Progenitor cell of endocrine pancreas (in vitro differentiated cells): Measurements from ENCODE around the gene TYROBP. TPM values are rescaled to one million over a fixed set of nuclear protein-coding genes. Genes with fewer than 3 reads are reported as not detected.

Experiments used
- DNase-seq: peaks from one replicate; pipeline ENCODE4 v3.0.0; 2021; ENCODE audit warnings: low spot score; ENCODE audit not compliant: unreplicated experiment
- H3K27ac Mint-ChIP-seq: 2 replicates; pipeline ENCODE4 v1.8.0; 2021; ENCODE audit warnings: mild to moderate bottlenecking, moderate library complexity, mixed read lengths
- H3K27me3 Mint-ChIP-seq: 2 replicates; pipeline ENCODE4 v1.8.0; 2021; ENCODE audit warnings: mixed read lengths
- H3K36me3 Mint-ChIP-seq: 2 replicates; pipeline ENCODE4 v1.8.0; 2022; ENCODE audit warnings: mixed read lengths; ENCODE audit not compliant: insufficient read depth
- H3K4me1 Mint-ChIP-seq: 2 replicates; pipeline ENCODE4 v1.8.0; 2021; ENCODE audit warnings: low read depth, mixed read lengths
- H3K4me3 Mint-ChIP-seq: 2 replicates; pipeline ENCODE4 v1.8.0; 2021; ENCODE audit warnings: low read depth, mild to moderate bottlenecking, moderate library complexity, mixed read lengths
- H3K9me3 Mint-ChIP-seq: 2 replicates; pipeline ENCODE4 v1.8.0; 2021; ENCODE audit warnings: low read depth, mixed read lengths
- CTCF ChIP-seq: fragments of 200-600 bp; sonication (generic); IDR thresholded peaks from one replicate; pipeline ENCODE4 v1.5.0; 2021; ENCODE audit warnings: antibody characterized with exemption, mild to moderate bottlenecking; ENCODE audit not compliant: unreplicated experiment
- total RNA-seq: library from RNA; stranded (reverse); gene quantifications from 2 replicates; pipeline ENCODE4 v1.2.1, GENCODE V29; 2021

TYROBP gene
- total RNA-seq, 1 donor from 2014 or later = not detected

- H3K27ac Mint-ChIP-seq = peak within 1 kb of the TSS; percentile 96
- no peaks in the 10 kb centered on the region for H3K9me3 Mint-ChIP-seq
- H3K4me3 Mint-ChIP-seq = peak within 1 kb of the TSS; percentile 95
- peaks cover 11% of the 10 kb centered on the region for H3K36me3 Mint-ChIP-seq
- H3K4me1 Mint-ChIP-seq = peaks cover 56% of the 10 kb centered on the region
- peaks cover 22% of the 10 kb centered on the region for H3K27me3 Mint-ChIP-seq
- DNase-seq = peak; percentile 58
- no peak for TF ChIP-seq CTCF
These were observed 51.4 kb downstream of the TYROBP start, which contains the start of gene KIRREL2 for GRCh38 chr19:35856546-35857149. TSS of gene KIRREL2 (plus strand) at chr19:35856911. CDS start at chr19:35857120, 209 bp downstream.

Other genes with a start within 250 kb of the TYROBP start
- not detected in 2 replicates for gene UPK1A, start 241.8 kb downstream of the TYROBP start, total RNA-seq
- not detected in 2 replicates for gene ZBTB32, start 203.7 kb downstream of the TYROBP start, total RNA-seq
- gene KMT2B, start 190.3 kb downstream of the TYROBP start, total RNA-seq = 65.0 and 70.2 TPM in 2 replicates
- gene IGFLR1, start 165.8 kb downstream of the TYROBP start, total RNA-seq = 5.1 TPM in 2 replicates
- 35.5 and 37.4 TPM in 2 replicates for gene U2AF1L4, start 162.9 kb downstream of the TYROBP start, total RNA-seq
- 81.4 and 83.8 TPM in 2 replicates for gene PSENEN, start 162.6 kb downstream of the TYROBP start, total RNA-seq
- 12.7 and 13.1 TPM in 2 replicates for gene LIN37, start 159.7 kb downstream of the TYROBP start, total RNA-seq
- 0.33 TPM in 1 of 2 replicates, not detected in the other for gene HSPB6, start 151.3 kb downstream of the TYROBP start, total RNA-seq
- gene PROSER3, start 150.1 kb downstream of the TYROBP start, total RNA-seq = 58.6 and 62.3 TPM in 2 replicates
- 46.3 and 54.3 TPM in 2 replicates for gene ARHGAP33, start 132.7 kb downstream of the TYROBP start, total RNA-seq
- gene PRODH2, start 95.5 kb downstream of the TYROBP start, total RNA-seq = 5.3 TPM in 2 replicates
- gene NPHS1, start 55.8 kb downstream of the TYROBP start, total RNA-seq = 15.7 and 17.5 TPM in 2 replicates
- gene KIRREL2, start 51.4 kb downstream of the TYROBP start, total RNA-seq = 97.5 and 100.0 TPM in 2 replicates
- 134 and 135 TPM in 2 replicates for gene APLP1, start 39.7 kb downstream of the TYROBP start, total RNA-seq
- 11.4 and 13.9 TPM in 2 replicates for gene NFKBID, start 7.8 kb downstream of the TYROBP start, total RNA-seq
- 1.6 TPM in 1 of 2 replicates, not detected in the other for gene HCST, start 5.8 kb downstream of the TYROBP start, total RNA-seq
- 31.0 and 31.5 TPM in 2 replicates for gene LRFN3, start 28.1 kb upstream of the TYROBP start, total RNA-seq
- gene SDHAF1, start 86.9 kb upstream of the TYROBP start, total RNA-seq = 13.3 and 14.4 TPM in 2 replicates
- gene SYNE4, start 100.5 kb upstream of the TYROBP start, total RNA-seq = 32.8 and 33.2 TPM in 2 replicates
- 32.9 and 36.8 TPM in 2 replicates for gene ALKBH6, start 105.9 kb upstream of the TYROBP start, total RNA-seq
- 16.2 and 17.9 TPM in 2 replicates for gene CLIP3, start 124.6 kb upstream of the TYROBP start, total RNA-seq
- gene THAP8, start 146.0 kb upstream of the TYROBP start, total RNA-seq = 10.1 and 10.4 TPM in 2 replicates
- 9.2 and 10.6 TPM in 2 replicates for gene WDR62, start 146.6 kb upstream of the TYROBP start, total RNA-seq
- 0.47 TPM in 1 of 2 replicates, not detected in the other for gene OVOL3, start 202.8 kb upstream of the TYROBP start, total RNA-seq
- gene POLR2I, start 206.6 kb upstream of the TYROBP start, total RNA-seq = 84.8 and 85.8 TPM in 2 replicates
- 138 and 148 TPM in 2 replicates for gene TBCB, start 207.2 kb upstream of the TYROBP start, total RNA-seq
- 427 and 435 TPM in 2 replicates for gene CAPNS1, start 231.8 kb upstream of the TYROBP start, total RNA-seq
- not detected in 2 replicates for gene COX7A1, start 244.2 kb upstream of the TYROBP start, total RNA-seq